Loucy (cell line): ENCODE results near the gene PDE8B.

Experiments
- CTCF ChIP-seq: fragments of 200-600 bp; sonication (generic); conservative IDR thresholded peaks from 2 replicates; pipeline ENCODE4 v1.5.1; 2014; ENCODE audit warnings: mild to moderate bottlenecking, antibody characterized with exemption, low read length
- EZH2phosphoT487 ChIP-seq: fragments of 200-600 bp; IDR thresholded peaks from 2 replicates; pipeline ENCODE4 v1.6.1; 2018; ENCODE audit warnings: antibody characterized with exemption, mild to moderate bottlenecking, moderate library complexity, borderline replicate concordance

DNA sequence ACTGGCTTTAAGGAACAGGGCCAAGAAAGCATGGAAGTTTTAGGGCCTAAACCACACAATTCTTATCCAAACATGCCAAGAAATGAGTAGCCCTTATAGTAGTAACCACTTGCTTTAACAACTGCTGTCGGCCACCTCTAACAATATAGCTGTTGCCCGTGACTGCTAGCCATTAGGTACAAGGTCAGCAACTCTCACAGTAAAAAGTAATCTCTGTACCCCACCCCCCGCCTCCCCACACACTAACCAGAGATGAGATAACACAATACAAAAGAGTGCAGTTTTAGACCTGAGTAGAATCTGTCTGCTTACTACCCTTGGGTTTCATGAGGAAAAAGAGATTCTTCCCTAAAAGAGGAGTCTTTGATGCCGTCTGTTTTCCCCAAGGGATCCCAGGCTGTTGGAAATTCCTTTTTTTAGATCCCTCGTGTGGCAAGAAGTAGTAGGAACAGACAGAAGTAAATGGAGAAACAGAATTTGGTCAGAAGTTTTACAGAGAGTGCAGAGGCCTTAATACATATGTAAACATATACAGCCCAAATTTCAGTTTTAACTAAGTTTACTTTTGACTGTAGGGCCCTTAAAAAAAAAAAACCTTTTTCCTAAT is 187.3 kb downstream of the PDE8B start:
- no peak for TF ChIP-seq CTCF
- no peak for TF ChIP-seq EZH2phosphoT487
